H1 (cell line): ENCODE data around the gene PHACTR2. TPM values are rescaled to one million over a fixed set of nuclear protein-coding genes. Genes with fewer than 3 reads are reported as not detected.

Experiments
- CTCF ChIA-PET: fragments of 300-600 bp; sonication (Branson Sonifier 250); formaldehyde crosslinking; loops from one replicate; lab custom pipeline; 2021; ENCODE audit not compliant: partially characterized antibody; lab: Charles Lee
- POLR2A ChIA-PET: fragments of 300-600 bp; sonication (Branson Sonifier 250); formaldehyde crosslinking; loops from one replicate; lab custom pipeline; 2021; ENCODE audit warnings: inconsistent platforms; ENCODE audit not compliant: partially characterized antibody; lab: Charles Lee
- DNase-seq, 2 experiments: peaks; one replicate each; pipeline versions ENCODE4 v3.0.0 to v3.0.0-alpha.2; 2010 to 2022; ENCODE audit warnings: low spot score in 2 of 2, low read depth in 1 of 2, mixed read lengths in 1 of 2
- FAIRE-seq: peaks from 2 replicates; lab custom pipeline; 2011; peaks lifted over from hg19 to GRCh38; lab: Jason Lieb, UNC
- H2AFZ ChIP-seq: 2 replicates; pipeline ENCODE4 v1.8.1; 2012; ENCODE audit warnings: low read length, inconsistent platforms
- H2AK5ac ChIP-seq: 2 replicates; pipeline ENCODE4 v1.6.1; 2013; ENCODE audit warnings: low read depth, low read length
- H2BK120ac ChIP-seq: replicated peaks from 2 replicates; pipeline ENCODE3; 2013; ENCODE audit warnings: low read depth, low read length, inconsistent platforms
- H2BK12ac ChIP-seq: 2 replicates; pipeline ENCODE4 v1.6.1; 2013; ENCODE audit warnings: low read depth, low read length
- H2BK15ac ChIP-seq: 2 replicates; pipeline ENCODE4 v1.6.1; 2013; ENCODE audit warnings: low read length
- H2BK20ac ChIP-seq: 2 replicates; pipeline ENCODE4 v1.6.1; 2013; ENCODE audit warnings: low read length
- H2BK5ac ChIP-seq: 2 replicates; pipeline ENCODE4 v1.6.1; 2013; ENCODE audit warnings: low read depth, low read length
- H3K14ac ChIP-seq: 2 replicates; pipeline ENCODE4 v1.6.1; 2013; ENCODE audit warnings: inconsistent platforms; ENCODE audit not compliant: insufficient read length
- H3K18ac ChIP-seq: 2 replicates; pipeline ENCODE4 v1.6.1; 2013; ENCODE audit warnings: low read length; ENCODE audit errors: extremely low read depth
- H3K23ac ChIP-seq: 2 replicates; pipeline ENCODE4 v1.6.1; 2013; ENCODE audit warnings: inconsistent platforms; ENCODE audit not compliant: insufficient read length
- H3K23me2 ChIP-seq: 2 replicates; pipeline ENCODE4 v1.6.1; 2013; ENCODE audit warnings: low read depth, low read length
- H3K27ac ChIP-seq: 2 replicates; pipeline ENCODE4 v1.6.1; 2011; ENCODE audit warnings: low read depth, low read length, inconsistent platforms
- H3K27me3 ChIP-seq, 4 experiments: replicated peaks in 1 of 4; 1 replicate in 1 of 4; 2 replicates in 3 of 4; pipeline versions ENCODE4 v1.6.1 to v1.8.1; 2011 to 2013; ENCODE audit warnings: low read length in 3 of 4, mild to moderate bottlenecking in 3 of 4, inconsistent platforms in 2 of 4, mixed read lengths in 2 of 4, moderate library complexity in 1 of 4; ENCODE audit not compliant: control insufficient read depth in 3 of 4, insufficient read depth in 3 of 4; ENCODE audit errors: extremely low read depth in 1 of 4
- H3K36me3 ChIP-seq, 4 experiments: 2 replicates each; pipeline versions ENCODE4 v1.6.1 to v1.8.1; 2011 to 2013; ENCODE audit warnings: mild to moderate bottlenecking in 4 of 4, low read length in 3 of 4, moderate library complexity in 2 of 4, control low read depth in 1 of 4, inconsistent platforms in 1 of 4; ENCODE audit not compliant: insufficient read depth in 4 of 4, control insufficient read depth in 2 of 4
- H3K4ac ChIP-seq: replicated peaks from 2 replicates; pipeline ENCODE3; 2013; ENCODE audit warnings: low read length, low read depth, mixed read lengths, inconsistent platforms; ENCODE audit not compliant: insufficient read length
- H3K4me1 ChIP-seq, 4 experiments: replicated peaks in 1 of 4; 1 replicate in 1 of 4; 2 replicates in 3 of 4; pipeline versions ENCODE4 v1.6.1 to v1.8.1; 2011 to 2013; ENCODE audit warnings: low read length in 3 of 4, inconsistent platforms in 2 of 4, mixed read lengths in 1 of 4; ENCODE audit not compliant: insufficient read depth in 4 of 4, control insufficient read depth in 3 of 4
- H3K4me2 ChIP-seq, 2 experiments: 2 replicates each; pipeline versions ENCODE4 v1.6.1 to v1.8.1; 2011 to 2013; ENCODE audit warnings: low read depth in 2 of 2, low read length in 2 of 2, control low read depth in 1 of 2, inconsistent platforms in 1 of 2, mild to moderate bottlenecking in 1 of 2; ENCODE audit not compliant: insufficient read depth in 1 of 2
- H3K4me3 ChIP-seq, 4 experiments: fragments of 200-600, 300-600 bp in 1 of 4; sonication (generic), shearing (Covaris generic), sonication (Bioruptor Twin) in 1 of 4; 2 replicates each; pipeline versions ENCODE4 v1.5.1 to v1.8.1; 2011 to 2016; ENCODE audit warnings: low read length in 4 of 4, low read depth in 3 of 4, control low read depth in 2 of 4, inconsistent platforms in 2 of 4, mild to moderate bottlenecking in 2 of 4, mixed read lengths in 1 of 4, moderate library complexity in 1 of 4; ENCODE audit not compliant: insufficient read depth in 2 of 4; ENCODE audit errors: extremely low read depth in 1 of 4
- H3K56ac ChIP-seq: replicated peaks from 2 replicates; pipeline ENCODE3; 2013; ENCODE audit warnings: low read depth, mild to moderate bottlenecking, mixed read lengths, low read length, inconsistent platforms; ENCODE audit not compliant: insufficient read length
- H3K79me1 ChIP-seq: 2 replicates; pipeline ENCODE4 v1.6.1; 2013; ENCODE audit warnings: low read depth, low read length, control low read depth
- H3K79me2 ChIP-seq, 2 experiments: 2 replicates each; pipeline versions ENCODE4 v1.6.1 to v1.8.1; 2012 to 2013; ENCODE audit warnings: low read length in 2 of 2, mild to moderate bottlenecking in 2 of 2, inconsistent platforms in 1 of 2; ENCODE audit not compliant: insufficient read depth in 2 of 2, control insufficient read depth in 1 of 2
- H3K9ac ChIP-seq, 4 experiments: replicated peaks in 1 of 4; 1 replicate in 1 of 4; 2 replicates in 3 of 4; pipeline versions ENCODE4 v1.6.1 to v1.8.1; 2011 to 2013; ENCODE audit warnings: low read depth in 3 of 4, low read length in 3 of 4, control low read depth in 2 of 4, mild to moderate bottlenecking in 2 of 4, moderate library complexity in 2 of 4, inconsistent platforms in 1 of 4; ENCODE audit errors: extremely low read depth in 1 of 4
- H3K9me3 ChIP-seq, 2 experiments: 2 replicates each; pipeline versions ENCODE4 v1.6.1 to v1.8.1; 2012 to 2013; ENCODE audit warnings: mild to moderate bottlenecking in 2 of 2, moderate library complexity in 2 of 2, control low read depth in 1 of 2, inconsistent platforms in 1 of 2, low read depth in 1 of 2, low read length in 1 of 2, mixed read lengths in 1 of 2; ENCODE audit not compliant: insufficient read depth in 2 of 2
- H4K20me1 ChIP-seq, 2 experiments: replicated peaks in 1 of 2; 2 replicates each; pipeline versions ENCODE3 to v1.8.1; 2011 to 2013; ENCODE audit warnings: inconsistent platforms in 2 of 2, low read length in 2 of 2, mild to moderate bottlenecking in 1 of 2; ENCODE audit not compliant: insufficient read depth in 2 of 2, control insufficient read depth in 1 of 2
- H4K5ac ChIP-seq: 2 replicates; pipeline ENCODE4 v1.6.1; 2013; ENCODE audit warnings: low read length, low read depth, mixed read lengths, inconsistent platforms; ENCODE audit not compliant: insufficient read length
- H4K8ac ChIP-seq: 2 replicates; pipeline ENCODE4 v1.8.0; 2013; ENCODE audit warnings: mild to moderate bottlenecking, moderate library complexity, low read length, inconsistent platforms; ENCODE audit not compliant: insufficient read depth; ENCODE audit errors: extremely low read depth
- H4K91ac ChIP-seq: replicated peaks from 2 replicates; pipeline ENCODE3; 2013; ENCODE audit warnings: low read length, mixed read lengths, inconsistent platforms; ENCODE audit not compliant: insufficient read length
- GTF2F1 ChIP-seq: IDR thresholded peaks from 2 replicates; pipeline ENCODE4 v1.6.1; 2012; ENCODE audit warnings: low read depth, low read length, improper control_type of control experiment, borderline replicate concordance
- HDAC2 ChIP-seq, 2 experiments: fragments of 300-600 bp in 1 of 2; sonication (generic) in 1 of 2; IDR thresholded peaks; 2 replicates each; pipeline ENCODE4 v1.6.1; 2011 to 2012; ENCODE audit warnings: low read depth in 2 of 2, low read length in 2 of 2, mild to moderate bottlenecking in 2 of 2, moderate library complexity in 2 of 2, borderline replicate concordance in 1 of 2, inconsistent platforms in 1 of 2
- KDM5A ChIP-seq: fragments of 200-600 bp; IDR thresholded peaks from 2 replicates; pipeline ENCODE4 v1.7.1; 2012; ENCODE audit warnings: mild to moderate bottlenecking, low read length, inconsistent platforms, mixed read lengths
- TBP ChIP-seq: IDR thresholded peaks from 2 replicates; pipeline ENCODE4 v1.6.1; 2011; ENCODE audit warnings: low read depth, low read length, improper control_type of control experiment
- ZNF274 ChIP-seq: IDR thresholded peaks from 2 replicates; pipeline ENCODE4 v1.7.0; 2012; ENCODE audit warnings: low read length, borderline replicate concordance; ENCODE audit errors: extremely low read depth
- polyA plus RNA-seq, 7 experiments: library from polyadenylated mRNA; depleted of rRNA in 3 of 7; stranded (reverse) in 5 of 7; unstranded in 2 of 7; fragments of >200 nt in 5 of 7; fragments of 200-250 nt in 2 of 7; gene quantifications; 1 replicate in 5 of 7; 2 replicates in 1 of 7; 4 replicates in 1 of 7; pipeline versions ENCODE4 v1.2.1 to v1.2.3, GENCODE V29; 2011 to 2013; ENCODE audit warnings: missing spikeins in 2 of 7, mixed read lengths in 2 of 7
- total RNA-seq: library from RNA; stranded (reverse); fragmentation: NEBNext Ultra II Directional; extraction: Animal tissue kit (Norgen Biotek cat#: 25700); gene quantifications from 2 replicates; pipeline ENCODE4 v1.2.1, GENCODE V29; 2021
- TF ChIP-seq, protein P1 (sequence below): IDR thresholded peaks from 2 replicates; pipeline ENCODE4 v1.6.1; 2012; ENCODE audit warnings: low read length, inconsistent platforms

Gene PHACTR2
- total and polyA plus RNA-seq, 2 of the 8 experiments (the other 6 are each of a cell fraction or from before 2014, with no cell fraction given): 16.9 to 131 TPM

DNA sequence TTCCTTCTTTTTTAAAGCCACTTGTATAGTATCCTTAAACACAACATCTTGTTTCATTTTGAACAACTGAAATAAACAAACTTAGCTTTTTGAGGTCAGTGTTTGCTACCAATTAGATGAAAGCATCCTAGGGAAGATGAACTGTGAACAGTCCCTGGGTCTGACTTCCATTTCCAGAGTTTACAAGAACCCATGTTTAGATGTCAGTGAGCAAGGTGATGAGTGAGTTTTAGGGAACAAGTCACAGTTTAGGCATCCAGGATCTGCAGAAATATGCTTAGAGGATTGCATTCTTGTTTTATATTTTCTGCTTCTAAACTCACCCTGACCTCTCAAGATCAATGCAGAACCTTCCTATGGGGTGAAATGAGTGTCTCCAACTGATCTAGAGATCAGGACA is 189.5 kb downstream of the PHACTR2 start:
- ChIA-PET CTCF (no interaction called here), POLR2A (no interaction called here)
- Histone ChIP-seq H4K5ac (no peak overlapping the region), H3K79me1 (no peaks in the 10 kb centered on the region), H3K23me2 (no peaks in the 10 kb centered on the region), H2BK15ac (no peak overlapping the region), H3K79me2 (no peaks in the 10 kb centered on the region), H2AFZ (no peak overlapping the region), H4K20me1 (no peaks in the 10 kb centered on the region), H4K8ac (no peak overlapping the region), H3K27me3 (no peaks in the 10 kb centered on the region), H4K91ac (no peak overlapping the region), H2BK120ac (no peak overlapping the region), H2BK12ac (no peak overlapping the region), H3K36me3 (peaks cover 0 to 32% (median 12%) of the 10 kb centered on the region in 4 experiments; a peak in 5 of 8 replicates), H3K4me2 (no peak overlapping the region), H2AK5ac (no peak overlapping the region), H3K27ac (no peak overlapping the region), H2BK20ac (no peak overlapping the region), H3K14ac (no peak overlapping the region), H3K23ac (no peak overlapping the region), H3K56ac (no peak overlapping the region), H3K4me3 (no peak overlapping the region), H3K4me1 (no peaks in the 10 kb centered on the region), H3K4ac (no peak overlapping the region), H3K18ac (no peak overlapping the region), H3K9ac (no peak overlapping the region), H3K9me3 (no peaks in the 10 kb centered on the region; a peak in 1 of 4 replicates), H2BK5ac (no peak overlapping the region)
- no peak for FAIRE-seq
- DNase-seq: no peak
- TF ChIP-seq, protein P1, sequence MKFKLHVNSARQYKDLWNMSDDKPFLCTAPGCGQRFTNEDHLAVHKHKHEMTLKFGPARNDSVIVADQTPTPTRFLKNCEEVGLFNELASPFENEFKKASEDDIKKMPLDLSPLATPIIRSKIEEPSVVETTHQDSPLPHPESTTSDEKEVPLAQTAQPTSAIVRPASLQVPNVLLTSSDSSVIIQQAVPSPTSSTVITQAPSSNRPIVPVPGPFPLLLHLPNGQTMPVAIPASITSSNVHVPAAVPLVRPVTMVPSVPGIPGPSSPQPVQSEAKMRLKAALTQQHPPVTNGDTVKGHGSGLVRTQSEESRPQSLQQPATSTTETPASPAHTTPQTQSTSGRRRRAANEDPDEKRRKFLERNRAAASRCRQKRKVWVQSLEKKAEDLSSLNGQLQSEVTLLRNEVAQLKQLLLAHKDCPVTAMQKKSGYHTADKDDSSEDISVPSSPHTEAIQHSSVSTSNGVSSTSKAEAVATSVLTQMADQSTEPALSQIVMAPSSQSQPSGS: no peak
- no peak for TF ChIP-seq GTF2F1
- TF ChIP-seq HDAC2 (IDR thresholded peaks at IDR 0.05; ENCODE audit: borderline replicate concordance in 1 of 2, low read depth in 2 of 2, low read length in 2 of 2): no peak
- TF ChIP-seq ZNF274: no peak
- no peak for TF ChIP-seq KDM5A
- TF ChIP-seq TBP: no peak
